ENCODE data around the gene COL26A1. TPM values are rescaled to one million over a fixed set of nuclear protein-coding genes. Genes with fewer than 3 reads are reported as not detected.

Gene COL26A1
- total RNA-seq, 1 donor from 2014 or later = 128 TPM

DNA sequence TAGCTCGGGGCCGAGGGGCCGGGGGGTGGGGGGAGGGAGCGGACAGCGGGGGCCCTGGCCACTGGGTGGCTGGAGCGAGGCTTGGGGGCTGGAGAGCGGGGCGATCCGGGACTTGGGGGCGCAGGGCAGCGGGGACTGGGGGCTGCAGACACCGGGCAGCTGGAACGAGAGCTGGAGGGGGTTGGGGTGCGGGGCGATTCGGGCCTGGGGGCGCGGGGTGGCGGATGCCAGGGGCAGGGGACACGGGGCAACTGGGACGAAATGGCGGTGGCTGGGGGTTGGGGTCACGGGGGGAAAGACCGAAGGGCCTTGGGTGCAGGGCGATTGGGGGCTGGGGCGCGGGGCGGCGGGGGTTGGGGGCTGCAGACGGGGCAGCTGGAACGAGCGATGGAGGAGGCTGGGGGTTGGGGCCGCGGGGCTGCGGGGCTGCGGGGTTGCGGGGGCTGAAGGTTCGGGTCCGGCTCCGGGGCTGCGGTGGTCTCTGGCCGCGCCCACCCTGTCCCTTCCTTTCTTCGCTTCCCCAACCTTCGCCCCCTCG lies 590 bp downstream of the COL26A1 start:
- Mint-ChIP-seq H3K27me3 (ENCODE audit: unreplicated experiment) (no peaks in the 10 kb centered on the region), H3K36me3 (ENCODE audit: unreplicated experiment) (peaks cover 8% of the 10 kb centered on the region), H3K4me1 (ENCODE audit: unreplicated experiment) (peaks cover 32% of the 10 kb centered on the region), H3K4me3 (ENCODE audit: unreplicated experiment) (peak overlapping the region; percentile 74), H3K27ac (ENCODE audit: unreplicated experiment) (no peak overlapping the region), H3K9me3 (ENCODE audit: unreplicated experiment) (peaks cover 3% of the 10 kb centered on the region)
- DNase-seq (ENCODE audit: extremely low spot score, unreplicated experiment) = no peak
- TF ChIP-seq, protein P1, sequence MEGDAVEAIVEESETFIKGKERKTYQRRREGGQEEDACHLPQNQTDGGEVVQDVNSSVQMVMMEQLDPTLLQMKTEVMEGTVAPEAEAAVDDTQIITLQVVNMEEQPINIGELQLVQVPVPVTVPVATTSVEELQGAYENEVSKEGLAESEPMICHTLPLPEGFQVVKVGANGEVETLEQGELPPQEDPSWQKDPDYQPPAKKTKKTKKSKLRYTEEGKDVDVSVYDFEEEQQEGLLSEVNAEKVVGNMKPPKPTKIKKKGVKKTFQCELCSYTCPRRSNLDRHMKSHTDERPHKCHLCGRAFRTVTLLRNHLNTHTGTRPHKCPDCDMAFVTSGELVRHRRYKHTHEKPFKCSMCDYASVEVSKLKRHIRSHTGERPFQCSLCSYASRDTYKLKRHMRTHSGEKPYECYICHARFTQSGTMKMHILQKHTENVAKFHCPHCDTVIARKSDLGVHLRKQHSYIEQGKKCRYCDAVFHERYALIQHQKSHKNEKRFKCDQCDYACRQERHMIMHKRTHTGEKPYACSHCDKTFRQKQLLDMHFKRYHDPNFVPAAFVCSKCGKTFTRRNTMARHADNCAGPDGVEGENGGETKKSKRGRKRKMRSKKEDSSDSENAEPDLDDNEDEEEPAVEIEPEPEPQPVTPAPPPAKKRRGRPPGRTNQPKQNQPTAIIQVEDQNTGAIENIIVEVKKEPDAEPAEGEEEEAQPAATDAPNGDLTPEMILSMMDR (IDR thresholded peaks at IDR 0.05) = no peak

DNA sequence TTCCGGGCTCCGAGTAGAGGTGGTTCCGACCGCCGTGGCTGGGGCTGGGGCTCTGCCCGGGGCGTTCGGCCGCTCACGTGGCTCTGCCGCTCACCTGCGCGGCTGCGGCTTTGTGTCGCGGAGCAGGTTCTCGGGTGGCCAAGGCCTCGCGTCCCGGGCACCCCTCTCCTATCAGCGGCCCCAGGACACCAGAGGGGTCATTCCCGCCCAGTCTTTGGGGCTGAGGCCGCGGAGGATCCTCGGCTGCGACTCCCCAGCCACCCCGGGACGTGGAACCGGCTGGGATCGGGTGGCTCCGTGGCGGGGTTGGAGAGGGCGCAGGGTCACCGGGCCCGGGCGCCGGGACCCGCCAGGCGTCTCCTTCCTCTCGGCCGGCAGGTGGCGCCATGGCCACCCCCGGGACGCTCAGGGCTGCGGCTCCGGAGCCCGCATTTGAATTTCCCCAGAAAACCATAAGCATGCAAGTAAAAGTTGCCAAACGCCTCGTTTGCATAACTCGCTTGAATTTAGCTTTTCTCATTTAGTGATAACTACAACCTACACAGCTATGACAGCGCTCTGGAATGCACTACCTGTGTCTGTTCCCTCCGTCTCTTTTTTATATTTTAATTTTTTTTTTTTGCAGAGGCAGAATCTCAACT lies 1.2 kb downstream of the COL26A1 start:
- H3K4me1 Mint-ChIP-seq (ENCODE audit: unreplicated experiment) = peaks cover 38% of the 10 kb centered on the region
- peaks cover 8% of the 10 kb centered on the region for H3K36me3 Mint-ChIP-seq (ENCODE audit: unreplicated experiment)
- H3K27ac Mint-ChIP-seq (ENCODE audit: unreplicated experiment) = no peak overlapping the region
- TF ChIP-seq, protein P1 (IDR thresholded peaks at IDR 0.05) = peak; percentile 99
- peak overlapping the region; percentile 72 for H3K4me3 Mint-ChIP-seq (ENCODE audit: unreplicated experiment)
- no peaks in the 10 kb centered on the region for H3K27me3 Mint-ChIP-seq (ENCODE audit: unreplicated experiment)
- DNase-seq (ENCODE audit: extremely low spot score, unreplicated experiment) = peak; percentile 90
- peaks cover 3% of the 10 kb centered on the region for H3K9me3 Mint-ChIP-seq (ENCODE audit: unreplicated experiment)

- Mint-ChIP-seq H3K4me1 (ENCODE audit: unreplicated experiment) (peaks cover 43% of the 10 kb centered on the region), H3K27me3 (ENCODE audit: unreplicated experiment) (no peaks in the 10 kb centered on the region), H3K36me3 (ENCODE audit: unreplicated experiment) (peaks cover 12% of the 10 kb centered on the region), H3K9me3 (ENCODE audit: unreplicated experiment) (peaks cover 3% of the 10 kb centered on the region), H3K27ac (ENCODE audit: unreplicated experiment) (no peak overlapping the region), H3K4me3 (ENCODE audit: unreplicated experiment) (no peak overlapping the region)
- TF ChIP-seq, protein P1 (IDR thresholded peaks at IDR 0.05) = no peak
- no peak for DNase-seq (ENCODE audit: extremely low spot score, unreplicated experiment)
Observed at GRCh38 chr7:101365956-101366355, 3.3 kb downstream of the COL26A1 start.

DNA sequence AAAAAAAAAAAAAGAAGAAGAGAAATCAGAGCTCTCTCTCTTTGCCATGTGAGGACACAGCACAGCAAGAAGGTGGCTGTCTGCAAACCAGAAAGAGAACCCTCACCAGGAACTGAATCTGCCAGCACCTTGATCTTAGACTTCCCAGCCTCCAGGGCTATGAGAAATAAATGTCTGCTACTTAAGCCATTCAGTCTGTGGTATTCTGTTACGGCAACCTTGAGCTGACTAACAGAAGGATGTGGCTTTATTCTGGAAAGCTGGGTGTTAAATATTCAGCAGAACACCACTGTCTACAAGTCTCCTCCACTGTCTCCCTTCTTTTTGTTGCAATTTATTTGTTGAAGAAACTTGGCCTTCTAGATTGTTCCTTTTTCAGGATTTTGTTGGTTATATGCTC lies 5.0 kb downstream of the COL26A1 start:
- no peak overlapping the region for H3K27ac Mint-ChIP-seq (ENCODE audit: unreplicated experiment)
- H3K27me3 Mint-ChIP-seq (ENCODE audit: unreplicated experiment) = no peaks in the 10 kb centered on the region
- no peak for DNase-seq (ENCODE audit: extremely low spot score, unreplicated experiment)
- peaks cover 45% of the 10 kb centered on the region for H3K4me1 Mint-ChIP-seq (ENCODE audit: unreplicated experiment)
- TF ChIP-seq, protein P1 (IDR thresholded peaks at IDR 0.05) = no peak
- H3K4me3 Mint-ChIP-seq (ENCODE audit: unreplicated experiment) = no peak overlapping the region
- H3K36me3 Mint-ChIP-seq (ENCODE audit: unreplicated experiment) = peaks cover 16% of the 10 kb centered on the region
- H3K9me3 Mint-ChIP-seq (ENCODE audit: unreplicated experiment) = peaks cover 3% of the 10 kb centered on the region

DNA sequence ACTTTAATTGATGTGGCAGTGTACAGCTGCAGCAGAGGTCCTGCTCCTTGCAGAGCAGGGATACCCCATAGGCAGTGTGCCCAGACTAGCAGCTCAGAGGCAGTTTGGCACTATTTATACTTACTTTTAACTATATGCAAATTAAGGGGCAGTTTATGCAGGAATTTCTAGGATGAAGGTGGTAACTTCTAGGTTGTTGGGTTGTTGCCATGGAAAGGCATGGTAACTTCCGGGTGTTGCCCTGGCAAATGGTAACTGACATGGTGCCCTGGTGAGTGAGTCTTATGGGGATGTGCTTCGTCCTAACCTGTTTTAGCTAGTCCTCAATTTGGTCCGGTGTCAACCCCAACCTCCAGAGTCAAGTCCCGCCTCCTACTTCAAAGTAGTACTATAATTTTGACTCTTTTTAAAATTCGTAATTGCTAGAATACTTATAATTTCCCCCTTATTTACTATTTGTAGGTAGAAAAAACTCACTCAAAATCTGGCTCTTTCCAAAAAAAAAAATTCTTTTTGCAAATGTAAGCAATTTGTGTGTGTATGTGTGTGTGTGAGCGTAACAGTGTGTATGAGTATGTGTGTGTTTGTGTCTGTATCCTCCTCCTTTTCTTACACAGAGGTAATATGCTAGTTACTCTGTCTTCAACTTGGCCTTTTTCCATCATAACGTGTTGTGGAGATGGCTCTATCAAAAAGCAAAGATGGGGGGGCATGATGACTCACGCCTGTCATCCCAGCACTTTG lies 5.9 kb downstream of the COL26A1 start:
- no peak overlapping the region for H3K27ac Mint-ChIP-seq (ENCODE audit: unreplicated experiment)
- H3K4me1 Mint-ChIP-seq (ENCODE audit: unreplicated experiment) = peaks cover 54% of the 10 kb centered on the region
- H3K4me3 Mint-ChIP-seq (ENCODE audit: unreplicated experiment) = no peak overlapping the region
- peaks cover 3% of the 10 kb centered on the region for H3K9me3 Mint-ChIP-seq (ENCODE audit: unreplicated experiment)
- H3K27me3 Mint-ChIP-seq (ENCODE audit: unreplicated experiment) = no peaks in the 10 kb centered on the region
- no peak for DNase-seq (ENCODE audit: extremely low spot score, unreplicated experiment)
- peaks cover 16% of the 10 kb centered on the region for H3K36me3 Mint-ChIP-seq (ENCODE audit: unreplicated experiment)
- TF ChIP-seq, protein P1 (IDR thresholded peaks at IDR 0.05) = no peak

All from osteocyte (in vitro differentiated cells).